Measurements from ENCODE around the gene ZNF627.
"Not testable (repeated sequence)": the region's sequence is repeated elsewhere in the genome, so short reads cannot be mapped to it uniquely, and the experiment has no call there.

The ZNF627 gene

DNA sequence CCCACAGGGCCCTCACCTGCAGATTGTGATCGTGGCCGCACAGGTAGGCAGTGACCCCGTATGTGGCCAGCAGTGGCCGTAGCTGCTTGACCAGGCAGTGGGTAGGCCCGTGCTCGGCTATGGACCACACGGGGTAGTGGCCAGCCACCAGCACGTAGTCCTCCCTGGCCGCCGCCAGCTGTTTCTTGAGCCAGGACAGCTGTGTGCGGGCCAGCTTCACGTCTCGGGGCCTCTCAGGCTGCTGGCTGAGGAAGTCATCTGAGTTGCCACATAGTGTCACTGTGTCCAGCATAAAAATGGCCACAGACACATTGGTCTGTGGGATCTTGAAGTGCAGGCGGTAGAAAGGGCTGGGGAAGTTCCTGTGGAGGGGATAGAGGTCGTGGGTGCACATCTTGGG, 21.1 kb upstream of the ZNF627 start:
- DNase-seq = no peak

DNA sequence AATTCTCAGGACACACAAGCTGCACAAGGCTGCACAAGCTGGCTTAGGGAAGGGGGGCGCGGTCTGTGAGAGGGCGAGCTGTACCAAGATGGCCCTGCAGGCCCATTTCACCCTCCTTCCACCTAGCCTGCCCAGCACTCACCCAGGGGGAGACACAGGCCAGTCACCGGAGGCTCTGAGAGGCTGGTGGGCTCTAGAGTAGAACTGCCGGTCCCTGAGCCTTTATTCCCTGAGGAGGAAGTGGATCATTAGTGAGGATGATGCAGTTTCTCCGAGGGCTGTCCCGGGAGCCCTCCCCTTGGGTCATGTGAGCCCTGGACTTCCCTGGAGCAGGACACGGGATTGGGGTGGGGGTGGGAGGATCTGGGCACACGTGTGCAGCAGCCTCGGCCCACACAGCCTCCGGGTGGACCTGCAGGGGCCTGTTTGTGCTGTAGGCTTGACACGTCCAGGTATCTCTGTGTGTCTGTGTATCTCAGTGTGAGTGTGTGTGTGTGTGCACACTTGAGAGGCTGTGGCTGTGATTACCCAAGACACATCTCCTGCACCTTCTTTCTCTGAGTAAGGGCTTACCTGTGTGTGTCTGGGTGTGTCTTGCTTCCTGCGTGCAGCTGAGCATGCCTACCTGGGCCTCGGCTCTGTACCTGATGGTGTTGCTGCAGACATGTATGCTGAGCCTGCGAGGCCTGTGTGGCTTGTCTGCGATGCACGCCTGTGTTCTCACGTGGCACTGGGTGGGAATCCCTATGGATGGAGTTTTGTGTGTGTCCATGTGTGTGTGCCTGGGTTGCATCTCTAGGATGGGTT, 19.6 kb upstream of the ZNF627 start, which contains the start of gene ACP5:
TSS of gene ACP5 (minus strand) at position 195 of the 807 bp plus-strand sequence. CDS start 328 bp downstream, outside the sequence.
- DNase-seq = no peak

DNA sequence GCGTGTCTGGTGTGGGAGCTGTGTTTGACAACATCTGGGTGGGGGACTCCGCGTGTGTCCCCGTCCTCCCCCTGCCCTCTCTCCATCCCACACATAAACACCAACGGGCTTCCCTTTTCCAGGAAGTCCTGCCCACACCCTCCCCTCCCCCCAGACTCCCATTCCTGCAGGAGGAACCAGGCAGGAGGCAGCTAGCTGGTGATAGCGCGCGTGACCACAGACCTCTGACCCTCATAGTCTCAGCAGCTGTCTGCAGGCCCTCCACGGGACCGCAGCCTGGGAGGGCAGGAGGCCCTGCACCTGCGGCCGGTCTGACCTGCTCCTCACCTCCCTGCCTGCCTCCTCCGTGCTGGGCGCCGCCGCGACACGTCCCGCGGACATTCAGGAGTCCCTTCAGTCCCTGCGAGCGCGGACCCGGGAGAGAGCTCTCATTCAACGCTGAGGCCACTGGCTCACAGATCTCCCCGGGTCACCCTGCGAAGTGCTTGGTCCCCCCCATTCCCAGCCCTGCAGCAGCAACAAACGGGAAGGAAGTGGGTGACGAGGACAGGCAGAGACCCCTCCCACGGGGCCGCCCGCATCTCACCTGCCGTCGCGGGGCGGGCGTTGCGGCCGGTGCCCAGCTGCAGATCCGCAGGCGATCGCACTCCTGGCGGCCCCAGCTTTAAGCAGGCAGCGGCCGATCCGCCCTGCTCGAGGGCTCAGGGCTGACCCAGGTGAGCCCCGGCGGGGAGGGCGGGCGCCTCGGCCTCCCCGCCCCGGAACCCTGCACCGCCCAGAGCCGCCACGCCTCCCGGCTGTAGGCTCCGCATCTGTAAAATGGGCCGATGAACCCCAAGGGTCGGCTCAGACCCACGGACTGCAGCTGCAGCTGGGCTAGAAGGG, 18.8 kb upstream of the ZNF627 start:
- no peak for DNase-seq

DNA sequence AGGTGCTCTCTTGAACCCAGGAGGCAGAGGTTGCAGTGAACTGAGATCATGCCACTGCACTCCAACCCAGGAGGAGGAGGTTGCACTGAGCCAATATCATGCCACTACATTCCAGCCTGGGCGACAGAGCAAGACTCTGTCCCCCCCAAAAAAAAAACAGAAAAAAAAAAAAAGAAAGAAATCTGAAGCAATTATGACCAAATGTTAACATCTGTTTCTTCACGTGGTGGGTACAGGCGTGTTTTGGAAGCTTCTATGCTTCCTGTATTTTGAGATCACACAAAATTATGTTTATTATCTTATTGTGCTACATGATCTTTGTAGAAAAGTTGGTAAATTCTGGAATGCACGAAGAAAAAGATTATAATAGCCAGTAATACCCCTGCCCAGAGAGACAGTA, 17.2 kb upstream of the ZNF627 start:
- DNase-seq = no peak

DNA sequence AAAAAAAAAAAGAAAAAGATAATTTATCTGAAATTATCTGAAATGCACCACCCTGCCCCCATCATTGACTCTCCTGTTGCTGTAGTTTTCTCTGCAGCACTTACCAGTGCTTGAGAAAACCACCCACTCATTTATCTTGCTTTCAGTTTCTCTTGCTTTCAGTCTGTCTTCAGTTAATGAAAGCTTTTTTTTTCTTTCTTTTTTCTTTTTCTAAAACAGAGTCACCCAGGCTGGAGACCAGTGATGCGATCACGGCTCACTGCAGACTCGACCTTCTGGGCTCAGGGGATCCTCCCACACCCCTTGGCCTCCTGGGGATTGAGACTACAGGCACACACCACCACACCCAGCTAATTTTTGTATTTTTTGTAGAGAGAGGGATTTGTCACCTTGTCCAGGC, 15.5 kb upstream of the ZNF627 start:
- no peak for DNase-seq

DNA sequence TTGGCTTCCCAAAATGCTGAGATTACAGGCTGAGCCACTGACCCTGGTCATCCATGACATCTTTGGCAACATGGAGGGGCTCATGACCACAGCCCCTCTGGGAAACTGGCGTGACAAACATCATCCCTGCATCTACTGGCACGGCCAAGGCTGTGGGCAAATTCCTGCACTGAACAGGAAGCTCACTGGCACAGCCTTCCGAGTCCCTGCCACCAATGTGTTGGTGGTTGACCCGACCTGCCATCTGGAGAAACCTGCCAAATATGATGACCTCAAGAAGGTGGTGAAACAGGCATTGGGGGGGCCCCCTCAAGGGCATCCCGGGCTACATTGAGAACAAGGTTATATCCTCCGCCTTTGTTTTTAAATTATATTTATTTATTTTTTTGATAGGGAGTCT, 11.0 kb upstream of the ZNF627 start:
- no peak for DNase-seq

DNA sequence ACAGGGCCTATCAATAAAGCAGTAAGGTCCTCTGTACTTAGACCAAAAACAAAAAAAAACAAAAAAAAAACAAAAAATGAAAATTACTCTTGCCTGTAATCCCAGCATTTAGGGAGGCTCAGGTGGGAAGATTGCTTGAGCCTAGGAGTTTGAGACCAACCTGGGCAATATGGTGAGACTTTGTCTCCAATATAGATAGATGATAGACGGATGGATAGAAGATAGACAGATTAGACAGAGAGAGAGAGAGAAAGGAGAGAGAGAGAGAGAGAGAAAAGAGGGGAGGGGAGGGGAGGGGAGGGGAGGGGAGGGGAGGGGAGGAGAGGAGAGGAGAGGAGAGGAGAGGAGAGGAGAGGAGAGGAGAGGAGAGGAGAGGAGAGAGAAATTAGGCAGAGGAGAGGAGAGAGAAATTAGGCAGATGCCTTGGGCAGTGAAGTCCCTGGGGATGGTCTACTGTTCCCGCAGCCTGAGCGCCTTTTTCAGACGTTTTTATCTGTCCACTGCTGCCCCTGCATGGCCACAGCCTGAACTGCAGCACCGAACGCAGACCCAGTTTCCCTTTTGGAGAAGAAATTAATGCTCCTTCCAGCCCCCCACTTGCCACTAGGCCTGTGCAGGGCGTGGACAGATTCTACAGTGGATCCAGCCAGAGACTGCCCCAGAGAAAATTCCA, 9.8 kb upstream of the ZNF627 start:
- DNase-seq = no peak

DNA sequence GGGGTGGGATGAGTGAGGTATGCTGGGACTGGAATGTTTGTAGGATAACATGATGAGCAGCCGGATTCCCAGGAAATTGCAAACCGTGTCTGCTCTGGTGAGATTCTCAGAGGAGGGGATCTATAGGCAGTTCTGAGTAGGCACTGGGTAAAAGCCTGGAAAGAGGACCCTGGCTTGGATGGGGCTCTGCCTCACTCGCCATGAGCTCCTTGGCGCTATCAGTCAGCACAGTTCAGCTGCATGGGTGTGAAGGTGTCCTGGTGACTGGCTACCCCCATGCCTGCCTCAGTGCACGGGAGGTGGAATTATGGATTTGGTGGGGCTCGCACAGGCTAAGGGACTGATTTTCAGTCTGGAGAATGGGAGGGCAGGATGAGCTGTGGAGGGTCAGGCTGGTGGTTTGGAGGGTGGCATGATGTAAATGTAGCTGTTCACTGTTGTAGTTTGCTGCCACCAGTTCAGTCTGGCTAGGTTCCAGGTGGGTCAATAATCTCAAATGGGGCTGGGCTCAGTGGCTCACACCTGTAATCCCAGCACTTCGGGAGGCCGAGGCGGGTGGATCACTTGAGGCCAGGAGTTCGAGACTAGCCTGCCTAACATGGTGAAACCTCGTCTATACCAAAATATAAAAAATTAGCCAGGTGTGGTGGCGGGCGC, 9.2 kb upstream of the ZNF627 start:
- no peak for DNase-seq

DNA sequence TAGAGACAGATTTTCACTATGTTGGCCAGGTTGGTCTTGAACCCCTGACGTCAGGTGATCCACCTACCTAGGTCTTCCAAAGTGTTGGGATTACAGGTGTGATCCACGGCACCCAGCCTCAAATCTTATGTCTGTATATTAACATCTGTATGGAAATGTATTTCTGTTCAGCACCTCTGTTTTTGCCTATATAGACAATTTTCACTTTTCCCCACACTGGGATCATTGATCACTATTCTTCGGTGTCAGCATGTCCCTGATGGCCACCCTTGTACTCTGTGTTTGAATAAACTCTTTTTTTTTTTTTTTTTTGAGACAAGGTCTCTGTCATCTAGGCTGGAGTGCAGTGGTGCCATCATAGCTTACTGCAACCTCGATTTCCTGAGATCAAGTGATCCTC, 3.2 kb upstream of the ZNF627 start:
- DNase-seq = no peak

DNA sequence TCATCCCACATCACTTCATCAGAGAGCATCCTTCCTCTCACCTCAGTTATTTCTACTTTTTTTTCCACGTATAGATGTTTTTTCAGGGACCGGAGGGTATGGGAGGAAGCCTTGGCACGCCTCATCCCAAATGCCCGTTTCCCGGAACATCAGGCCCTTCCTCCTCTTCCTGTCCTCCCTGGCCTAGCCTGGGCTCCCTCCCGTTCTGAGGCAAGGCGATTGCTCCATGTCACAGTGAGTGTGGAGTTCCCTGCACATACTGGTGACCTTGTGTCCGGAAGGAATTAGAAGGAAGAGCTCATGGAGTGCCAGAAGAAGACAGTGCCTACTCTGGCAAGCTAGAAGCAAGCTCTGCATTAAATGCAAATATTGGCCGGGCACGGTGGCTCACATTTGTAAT, 1.1 kb upstream of the ZNF627 start:
- no peak for DNase-seq

DNA sequence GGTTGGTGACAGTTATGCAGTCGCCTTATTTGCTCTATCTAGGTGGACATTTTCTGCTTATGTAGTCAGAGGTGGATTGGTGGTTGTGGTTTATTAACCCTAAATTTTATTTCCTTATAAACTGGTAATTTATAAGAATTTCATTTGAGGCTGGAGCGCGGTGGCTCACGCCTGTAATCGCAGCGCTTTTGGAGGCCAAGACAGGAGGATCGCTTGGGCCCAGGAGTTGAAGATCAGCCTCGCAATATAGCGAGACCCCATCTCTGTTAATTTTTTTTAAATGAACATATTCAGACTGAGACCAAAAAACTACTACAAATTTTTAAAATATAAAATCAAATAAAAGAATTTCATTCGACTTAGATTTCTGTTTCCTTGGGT, 810 bp downstream of the ZNF627 start:
- DNase-seq = no peak

DNA sequence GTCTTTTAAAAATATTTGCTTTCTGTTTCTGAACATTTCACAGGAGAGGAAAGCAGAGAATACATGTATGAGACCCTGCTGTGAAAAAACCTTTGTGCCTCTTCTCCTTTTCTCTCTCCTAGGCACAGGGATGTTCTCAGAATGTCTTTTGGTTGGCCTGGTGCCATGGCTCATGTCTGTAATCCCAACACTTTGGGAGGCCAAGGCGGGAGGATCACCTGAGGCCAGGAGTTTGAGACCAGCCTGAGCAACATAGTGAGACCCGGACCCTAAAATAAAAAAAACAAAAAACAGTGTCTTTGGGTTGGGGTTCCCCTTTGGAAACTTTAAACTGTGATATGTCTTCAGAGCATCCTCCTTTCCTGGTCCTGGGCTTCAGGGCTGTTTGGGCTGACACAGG, 1.5 kb downstream of the ZNF627 start:
- no peak for DNase-seq

DNA sequence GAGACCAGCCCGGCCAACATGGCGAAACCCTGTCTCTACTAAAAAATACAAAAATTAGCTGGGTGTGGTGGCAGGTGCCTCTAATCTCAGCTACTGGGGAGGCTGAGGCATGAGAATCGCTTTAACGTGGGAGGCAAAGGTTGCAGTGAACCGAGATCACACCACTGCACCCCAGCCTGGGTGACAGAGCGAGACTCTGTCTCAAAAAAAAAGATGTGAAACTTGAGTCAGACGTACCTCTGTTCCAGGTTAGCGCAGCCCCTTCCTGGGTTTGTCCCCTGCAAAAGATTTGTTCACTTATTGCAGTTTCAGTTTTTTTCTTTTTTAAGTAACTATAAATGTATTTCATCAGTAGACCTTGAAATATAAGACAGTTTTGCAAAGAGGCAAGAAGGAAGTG, 2.4 kb downstream of the ZNF627 start:
- DNase-seq = not testable (repeated sequence)

DNA sequence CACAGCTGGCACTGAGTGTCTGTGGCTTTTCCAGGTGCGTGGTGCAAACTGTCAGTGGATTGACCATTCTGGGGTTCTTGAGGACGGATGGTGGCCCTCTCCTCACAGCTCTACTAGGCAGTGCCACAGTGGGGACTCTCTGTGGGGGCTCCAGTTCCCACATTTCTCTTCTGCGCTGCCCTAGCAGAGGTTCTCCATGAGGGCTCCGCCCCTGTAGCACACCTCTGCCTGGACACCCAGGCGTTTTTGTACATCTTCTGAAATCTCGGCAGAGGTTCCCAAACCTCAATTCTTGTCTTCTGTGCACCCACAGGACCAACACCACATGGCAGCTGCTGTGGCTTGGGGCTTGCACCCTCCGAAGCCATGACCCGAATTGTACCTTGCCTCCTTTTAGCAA, 9.2 kb downstream of the ZNF627 start:
- DNase-seq = no peak

DNA sequence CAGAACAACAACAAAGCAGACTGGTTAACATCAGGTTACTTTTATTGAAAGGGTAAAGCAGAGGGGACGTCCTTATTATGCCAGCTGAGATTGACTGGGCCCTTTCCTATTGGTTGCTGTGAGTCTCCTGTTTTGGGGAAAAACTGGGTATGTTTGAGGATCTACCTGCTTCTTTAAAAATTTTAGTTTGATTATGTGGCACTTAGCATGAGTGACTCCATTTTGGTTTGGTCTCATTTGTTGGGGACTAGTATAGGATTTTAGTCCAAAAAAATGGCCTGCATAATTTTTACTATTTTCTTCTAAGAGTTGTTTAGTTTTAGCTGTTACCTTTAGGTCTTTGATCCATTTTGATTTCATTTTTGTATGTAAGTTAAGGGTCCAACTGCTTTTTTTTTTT, 14.4 kb downstream of the ZNF627 start:
- DNase-seq = no peak

DNA sequence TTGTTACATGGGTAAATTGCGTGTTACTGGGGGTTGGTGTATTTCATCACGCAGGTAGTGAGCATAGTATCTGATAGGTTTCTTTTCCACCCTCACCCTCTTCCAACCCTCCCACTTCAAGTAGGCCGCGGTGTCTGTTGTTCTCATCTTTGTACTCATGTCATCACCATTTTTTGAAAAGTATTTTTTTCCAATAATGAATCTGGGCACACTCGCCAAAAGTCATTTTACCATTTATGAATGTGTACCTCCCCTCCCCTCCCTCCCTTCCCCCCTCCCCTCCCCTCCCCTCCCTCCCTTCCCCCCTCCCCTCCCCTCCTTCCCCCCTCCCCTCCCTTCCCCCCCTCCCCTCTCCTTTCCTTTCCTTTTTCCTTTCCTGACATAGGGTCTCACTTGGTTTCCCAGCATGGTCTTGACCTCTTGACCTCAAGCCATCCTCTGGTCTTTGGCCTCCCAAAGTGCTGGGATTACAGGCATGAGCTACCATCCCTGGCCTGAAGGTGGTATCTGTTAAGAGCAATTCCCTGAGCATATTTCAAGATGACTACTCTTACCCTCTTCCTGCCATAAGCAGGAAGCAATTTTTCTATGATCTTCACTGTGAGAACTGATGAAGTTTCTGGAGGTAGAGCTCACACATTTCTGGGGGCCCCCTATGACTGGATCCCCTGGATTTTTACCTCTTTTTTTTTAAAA, 15.7 kb downstream of the ZNF627 start:
- no peak for DNase-seq

DNA sequence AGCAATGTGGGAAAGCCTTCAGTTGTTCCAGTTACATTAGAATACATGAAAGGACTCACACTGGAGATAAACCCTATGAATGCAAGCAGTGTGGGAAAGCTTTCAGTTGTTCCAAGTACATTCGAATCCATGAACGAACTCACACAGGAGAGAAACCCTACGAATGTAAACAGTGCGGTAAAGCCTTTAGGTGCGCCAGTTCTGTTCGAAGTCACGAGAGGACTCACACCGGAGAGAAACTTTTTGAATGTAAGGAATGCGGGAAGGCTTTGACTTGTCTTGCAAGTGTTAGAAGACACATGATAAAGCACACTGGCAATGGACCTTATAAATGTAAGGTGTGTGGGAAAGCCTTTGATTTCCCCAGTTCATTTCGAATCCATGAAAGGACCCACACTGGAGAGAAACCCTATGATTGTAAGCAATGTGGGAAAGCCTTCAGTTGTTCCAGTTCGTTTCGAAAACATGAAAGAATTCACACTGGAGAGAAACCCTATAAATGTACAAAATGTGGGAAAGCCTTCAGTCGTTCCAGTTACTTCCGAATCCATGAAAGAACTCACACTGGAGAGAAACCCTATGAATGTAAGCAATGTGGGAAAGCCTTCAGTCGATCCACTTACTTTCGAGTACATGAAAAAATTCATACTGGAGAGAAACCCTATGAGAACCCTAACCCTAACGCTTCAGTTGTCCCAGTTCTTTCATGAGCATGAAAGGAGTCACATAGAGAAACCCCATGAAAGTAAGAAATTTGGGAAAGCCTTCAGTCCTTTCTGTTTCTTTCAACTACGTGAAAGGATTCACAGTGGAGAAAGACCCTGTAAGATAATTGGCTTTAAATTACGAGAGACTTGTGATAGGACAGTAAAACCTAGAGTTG, 20.1 kb downstream of the ZNF627 start:
- no peak for DNase-seq

DNA sequence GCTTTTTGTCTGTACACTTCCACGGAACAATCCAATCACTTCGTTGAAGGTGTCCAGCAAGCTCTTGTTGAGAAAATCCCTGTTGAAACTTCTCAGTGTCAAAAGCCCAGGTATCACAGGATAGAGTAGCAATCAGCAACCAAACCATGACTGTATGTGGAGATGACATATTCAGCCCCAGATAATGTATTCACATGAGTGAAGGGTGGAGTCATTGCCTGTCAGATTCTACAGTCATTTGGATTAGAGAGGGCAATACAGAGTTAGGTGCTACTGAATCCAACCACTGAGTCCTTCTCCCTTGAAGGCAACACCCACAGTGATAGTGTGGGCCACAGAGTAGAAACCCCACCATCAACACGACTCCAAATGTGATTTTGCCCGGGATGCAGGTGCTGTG, 23.3 kb downstream of the ZNF627 start:
- DNase-seq = no peak

DNA sequence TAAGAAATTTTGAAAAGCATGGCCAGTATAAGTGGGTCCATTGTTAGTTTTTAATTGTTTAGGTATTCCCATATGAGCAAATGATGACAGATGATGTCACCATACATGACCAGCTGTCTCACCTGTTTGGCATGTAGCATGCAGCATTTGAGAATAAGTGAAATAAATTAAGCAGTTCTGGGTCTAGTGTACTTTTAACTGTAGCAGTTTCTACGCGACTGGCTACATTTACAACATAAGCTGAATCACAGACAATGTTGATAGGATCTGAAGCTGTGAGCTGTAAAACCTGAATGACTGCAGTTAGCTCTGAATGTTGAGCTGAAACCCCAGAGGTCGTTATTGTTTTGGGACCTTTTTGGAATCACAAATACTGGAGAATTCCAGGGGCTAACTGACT, 25.1 kb downstream of the ZNF627 start:
- DNase-seq = not testable (repeated sequence)

DNA sequence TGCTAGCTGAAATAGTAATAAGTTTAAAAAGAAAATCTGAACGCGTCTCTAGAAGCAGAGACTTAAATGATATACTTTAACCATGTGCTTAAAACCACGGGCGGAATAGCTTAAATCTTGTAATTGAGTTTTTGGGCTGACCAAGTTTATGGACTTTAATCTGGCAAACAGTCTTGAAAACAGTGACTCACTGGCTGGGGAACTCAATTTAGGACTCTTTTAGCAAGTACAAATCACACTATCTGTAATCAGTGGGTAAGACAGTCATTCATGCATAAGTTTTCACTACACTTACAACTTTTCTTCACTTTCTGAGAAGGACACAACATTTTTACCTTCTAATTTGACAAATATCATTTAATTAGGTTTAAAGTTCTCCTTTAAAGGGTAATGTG, 26.8 kb downstream of the ZNF627 start:
- DNase-seq = no peak

DNA sequence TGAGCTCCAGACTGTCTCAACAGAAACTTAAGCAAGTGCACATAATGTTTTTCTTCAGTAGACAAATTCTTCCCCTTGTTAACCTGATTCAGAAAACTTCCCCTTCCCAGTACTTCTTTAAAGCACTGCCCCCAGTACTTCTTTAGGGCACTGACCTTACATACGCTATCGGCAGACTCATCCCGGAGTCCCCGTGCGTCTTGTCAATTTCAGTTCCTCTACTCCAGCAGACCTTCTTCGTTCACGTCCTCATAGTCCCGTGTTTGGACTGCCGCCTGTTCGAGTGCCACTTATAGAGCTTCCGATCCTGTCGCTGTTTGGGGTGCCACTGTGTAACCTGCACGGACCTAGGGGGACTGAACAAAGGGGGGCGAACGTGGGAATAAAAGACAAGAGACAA, 29.0 kb downstream of the ZNF627 start:
- DNase-seq = no peak

Data from SIG-M5 (cell line).